A673 (cell line): ENCODE data around the gene RFK. TPM values are rescaled to one million over a fixed set of nuclear protein-coding genes. Genes with fewer than 3 reads are reported as not detected.

Experiments
- BruUV-seq: library from RNA; stranded (reverse); fragments of 400-500 nt; replicated peaks from 2 replicates; lab custom pipeline; 2021; lab: Mats Ljungman, UMichigan
- CTCF ChIA-PET: fragments of 300-600 bp; sonication (Branson Sonifier 250); formaldehyde crosslinking; loops from one replicate; lab custom pipeline; 2022; ENCODE audit warnings: antibody characterized with exemption; lab: Charles Lee
- POLR2A ChIA-PET: fragments of 300-600 bp; sonication (Branson Sonifier 250); formaldehyde crosslinking; loops from one replicate; lab custom pipeline; 2022; ENCODE audit warnings: antibody characterized with exemption; ENCODE audit not compliant: low non-redundant PET; lab: Charles Lee
- DNase-seq: peaks from one replicate; pipeline ENCODE4 v3.0.0-alpha.2; 2015; ENCODE audit warnings: low spot score
- H3K27ac ChIP-seq: fragments of 200-600 bp; sonication (generic); 2 replicates; pipeline ENCODE4 v1.5.1; 2016; ENCODE audit warnings: mixed run types, low read depth, mild to moderate bottlenecking, mixed read lengths, antibody characterized with exemption, low read length; ENCODE audit not compliant: poor library complexity, severe bottlenecking
- H3K27me3 ChIP-seq: fragments of 200-600 bp; sonication (generic); replicated peaks from 2 replicates; pipeline ENCODE4 v1.6.1; 2017; ENCODE audit warnings: mixed run types, low read depth, mild to moderate bottlenecking, mixed read lengths, antibody characterized with exemption, low read length; ENCODE audit not compliant: insufficient read depth, poor library complexity
- H3K36me3 ChIP-seq: fragments of 200-600 bp; sonication (generic); 2 replicates; pipeline ENCODE4 v1.6.1; 2016; ENCODE audit warnings: mixed run types, mild to moderate bottlenecking, mixed read lengths, antibody characterized with exemption, low read length; ENCODE audit not compliant: insufficient read depth, poor library complexity, severe bottlenecking
- H3K4me1 ChIP-seq: fragments of 200-600 bp; sonication (generic); 2 replicates; pipeline ENCODE4 v1.6.1; 2017; ENCODE audit warnings: mixed run types, mild to moderate bottlenecking, mixed read lengths, antibody characterized with exemption, low read length; ENCODE audit not compliant: insufficient read depth, poor library complexity, severe bottlenecking
- H3K4me3 ChIP-seq: fragments of 200-600 bp; sonication (generic); 2 replicates; pipeline ENCODE4 v1.5.1; 2016; ENCODE audit warnings: low read depth, mixed run types, mild to moderate bottlenecking, mixed read lengths, low read length; ENCODE audit not compliant: poor library complexity, severe bottlenecking
- H3K9me3 ChIP-seq: fragments of 200-600 bp; sonication (generic); 2 replicates; pipeline ENCODE4 v1.6.1; 2016; ENCODE audit warnings: mixed run types, low read depth, mild to moderate bottlenecking, mixed read lengths, antibody characterized with exemption, low read length; ENCODE audit not compliant: poor library complexity, severe bottlenecking
- EZH2 ChIP-seq: fragments of 200-600 bp; sonication (generic); IDR thresholded peaks from 2 replicates; pipeline ENCODE4 v1.6.1; 2017; ENCODE audit warnings: borderline replicate concordance, low read depth, mild to moderate bottlenecking, mixed read lengths, antibody characterized with exemption, low read length; ENCODE audit not compliant: poor library complexity, severe bottlenecking
- intact Hi-C: fragments of 100-400 bp; cut with micrococcal nuclease; formaldehyde crosslinking; loops from one replicate; pipeline ENCODE4 v1.10.0; 2022; ENCODE audit not compliant: unreplicated experiment
- total RNA-seq: library from RNA; stranded (reverse); gene quantifications from 2 replicates; pipeline ENCODE4 v1.2.3, GENCODE V29; 2021
- TF ChIP-seq, protein P1 (sequence below): fragments of 300-800, 200-600 bp; sonication (generic); conservative IDR thresholded peaks from 2 replicates; pipeline ENCODE4 v1.5.1; 2017; ENCODE audit warnings: low read depth, mild to moderate bottlenecking, antibody characterized with exemption, low read length, moderate library complexity, mixed read lengths

Gene RFK
- total RNA-seq, 1 experiment from 2014 or later, result 22.1 TPM

DNA sequence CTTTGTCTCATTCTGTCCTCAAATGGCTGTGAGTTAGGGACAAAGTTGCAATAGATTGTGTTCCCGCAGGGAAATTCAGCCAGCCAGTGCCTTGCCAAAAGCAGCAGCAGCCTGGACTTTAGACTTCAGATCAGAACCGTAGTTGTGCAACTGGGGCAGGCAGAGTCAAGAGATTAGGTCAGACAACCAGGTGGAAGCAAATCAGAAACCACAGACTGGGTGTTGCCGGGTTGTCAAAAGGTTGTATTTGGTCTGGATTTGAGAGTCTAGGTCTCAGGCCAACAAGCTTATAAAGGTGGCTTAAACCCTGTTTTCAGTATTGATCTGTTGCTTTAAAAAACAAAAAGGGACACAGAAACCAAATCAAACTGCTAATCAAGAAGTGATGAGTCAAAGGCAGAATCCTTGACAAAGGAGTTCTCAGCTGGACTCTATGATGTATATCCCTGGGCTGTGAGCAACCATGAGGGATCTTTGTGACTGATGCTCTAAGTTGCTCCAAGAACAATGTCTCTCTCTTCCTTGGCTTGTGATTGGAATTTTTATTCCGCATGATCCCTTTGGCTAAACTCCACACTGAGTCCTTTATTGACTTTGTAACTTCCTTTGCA is 20.9 kb downstream of the RFK start:
- Histone ChIP-seq H3K27me3 (no peaks in the 10 kb centered on the region), H3K27ac (no peak overlapping the region), H3K9me3 (no peaks in the 10 kb centered on the region), H3K36me3 (no peaks in the 10 kb centered on the region), H3K4me3 (no peak overlapping the region), H3K4me1 (no peaks in the 10 kb centered on the region)
- ChIA-PET CTCF (no interaction called here), POLR2A (no interaction called here)
- no peak for TF ChIP-seq EZH2
- TF ChIP-seq, protein P1, sequence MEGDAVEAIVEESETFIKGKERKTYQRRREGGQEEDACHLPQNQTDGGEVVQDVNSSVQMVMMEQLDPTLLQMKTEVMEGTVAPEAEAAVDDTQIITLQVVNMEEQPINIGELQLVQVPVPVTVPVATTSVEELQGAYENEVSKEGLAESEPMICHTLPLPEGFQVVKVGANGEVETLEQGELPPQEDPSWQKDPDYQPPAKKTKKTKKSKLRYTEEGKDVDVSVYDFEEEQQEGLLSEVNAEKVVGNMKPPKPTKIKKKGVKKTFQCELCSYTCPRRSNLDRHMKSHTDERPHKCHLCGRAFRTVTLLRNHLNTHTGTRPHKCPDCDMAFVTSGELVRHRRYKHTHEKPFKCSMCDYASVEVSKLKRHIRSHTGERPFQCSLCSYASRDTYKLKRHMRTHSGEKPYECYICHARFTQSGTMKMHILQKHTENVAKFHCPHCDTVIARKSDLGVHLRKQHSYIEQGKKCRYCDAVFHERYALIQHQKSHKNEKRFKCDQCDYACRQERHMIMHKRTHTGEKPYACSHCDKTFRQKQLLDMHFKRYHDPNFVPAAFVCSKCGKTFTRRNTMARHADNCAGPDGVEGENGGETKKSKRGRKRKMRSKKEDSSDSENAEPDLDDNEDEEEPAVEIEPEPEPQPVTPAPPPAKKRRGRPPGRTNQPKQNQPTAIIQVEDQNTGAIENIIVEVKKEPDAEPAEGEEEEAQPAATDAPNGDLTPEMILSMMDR, result no peak
- no TSS peak for BruUV-seq
- intact Hi-C loops, result no loop called here
- no peak for DNase-seq

DNA sequence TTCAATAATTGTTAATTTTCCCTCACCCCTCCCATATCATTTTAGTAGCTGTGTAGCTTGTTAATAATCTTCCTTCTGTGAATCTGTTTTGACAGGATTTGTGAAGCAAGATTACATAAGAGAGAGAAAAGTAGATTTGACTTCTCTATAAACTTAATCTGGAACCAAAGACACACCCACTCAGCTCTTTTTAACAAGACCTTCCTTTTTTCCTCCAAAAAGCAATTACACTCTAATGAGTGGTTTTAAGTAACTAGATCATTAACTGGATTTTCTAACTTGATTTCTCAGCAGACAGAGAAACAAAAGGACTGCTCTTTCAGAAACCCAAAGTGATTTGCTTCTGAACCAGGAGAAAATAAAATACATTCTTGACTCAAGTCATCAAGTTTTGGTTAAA is 21.9 kb downstream of the RFK start:
- H3K4me3 ChIP-seq, result no peak overlapping the region
- no peaks in the 10 kb centered on the region for H3K9me3 ChIP-seq
- no peak overlapping the region for H3K27ac ChIP-seq
- H3K4me1 ChIP-seq, result no peaks in the 10 kb centered on the region
- intact Hi-C loops, result no loop called here
- no peak for TF ChIP-seq EZH2
- TF ChIP-seq, protein P1, result no peak
- no TSS peak for BruUV-seq
- DNase-seq, result no peak
- ChIA-PET POLR2A (no interaction called here), CTCF (no interaction called here)
- no peaks in the 10 kb centered on the region for H3K27me3 ChIP-seq
- H3K36me3 ChIP-seq, result no peaks in the 10 kb centered on the region

DNA sequence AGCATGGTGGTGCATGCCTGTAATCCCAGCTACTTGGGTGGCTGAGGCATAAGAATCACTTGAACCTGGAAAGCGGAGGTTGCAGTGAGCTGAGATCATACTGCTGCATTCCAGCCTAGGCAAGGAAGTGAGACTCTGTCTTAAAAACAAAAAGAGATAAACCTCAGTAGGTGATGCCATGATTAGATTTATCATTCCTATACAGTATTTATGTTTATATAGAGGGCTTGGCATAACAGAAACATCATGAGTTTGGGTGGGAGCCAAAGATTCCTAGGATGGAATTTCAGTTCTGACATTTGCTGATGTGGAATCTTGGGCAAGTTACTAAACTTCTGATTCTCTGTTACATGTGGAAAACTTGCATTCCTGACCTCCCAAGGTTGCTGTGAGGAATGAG is 22.3 kb downstream of the RFK start:
- no peaks in the 10 kb centered on the region for H3K9me3 ChIP-seq
- ChIA-PET POLR2A (no interaction called here), CTCF (interaction anchor here (0.6 kb wide), 1 partner anchor 12 kb away, joined by 14 read pairs; no protein-coding TSS in a partner anchor)
- intact Hi-C loops, result no loop called here
- no peaks in the 10 kb centered on the region for H3K36me3 ChIP-seq
- no peak for DNase-seq
- BruUV-seq, result no TSS peak
- H3K27me3 ChIP-seq, result no peaks in the 10 kb centered on the region
- no peaks in the 10 kb centered on the region for H3K4me1 ChIP-seq
- no peak overlapping the region for H3K4me3 ChIP-seq
- no peak overlapping the region for H3K27ac ChIP-seq
- no peak for TF ChIP-seq EZH2
- TF ChIP-seq, protein P1, result no peak
